NT2/D1 (cell line): ENCODE results near the gene FBXW8.

ENCODE experiments used
- DNase-seq: peaks from one replicate; pipeline ENCODE4 v3.0.0-alpha.2; 2011; ENCODE audit warnings: low read depth, low spot score
- H3K27me3 ChIP-seq: 2 replicates; pipeline ENCODE4 v1.6.0; 2011; ENCODE audit warnings: mild to moderate bottlenecking; ENCODE audit not compliant: insufficient read length, insufficient read depth
- H3K36me3 ChIP-seq: 2 replicates; pipeline ENCODE4 v1.6.1; 2011; ENCODE audit warnings: mild to moderate bottlenecking, low read length, mixed read lengths; ENCODE audit not compliant: insufficient read depth, insufficient read length
- H3K4me1 ChIP-seq: 2 replicates; pipeline ENCODE4 v1.5.1; 2011; ENCODE audit not compliant: insufficient read depth, insufficient read length
- H3K4me3 ChIP-seq: 2 replicates; pipeline ENCODE4 v1.5.1; 2011; ENCODE audit warnings: low read depth; ENCODE audit not compliant: insufficient read length
- H3K9ac ChIP-seq: 2 replicates; pipeline ENCODE4 v1.6.0; 2011; ENCODE audit warnings: low read depth; ENCODE audit not compliant: insufficient read length
- H3K9me3 ChIP-seq: 2 replicates; pipeline ENCODE4 v1.5.1; 2011; ENCODE audit warnings: mild to moderate bottlenecking, low read length; ENCODE audit not compliant: insufficient read depth
- SUZ12 ChIP-seq: IDR thresholded peaks from 2 replicates; pipeline ENCODE4 v1.6.1; 2011; ENCODE audit not compliant: insufficient read length, insufficient read depth; ENCODE audit errors: extremely low read depth
- YY1 ChIP-seq: IDR thresholded peaks from 2 replicates; pipeline ENCODE4 v1.6.1; 2011; ENCODE audit not compliant: insufficient read length, insufficient read depth
- ZNF274 ChIP-seq: IDR thresholded peaks from 2 replicates; pipeline ENCODE4 v1.6.1; 2011; ENCODE audit warnings: mild to moderate bottlenecking, low read depth, low read length

FBXW8 gene

DNA sequence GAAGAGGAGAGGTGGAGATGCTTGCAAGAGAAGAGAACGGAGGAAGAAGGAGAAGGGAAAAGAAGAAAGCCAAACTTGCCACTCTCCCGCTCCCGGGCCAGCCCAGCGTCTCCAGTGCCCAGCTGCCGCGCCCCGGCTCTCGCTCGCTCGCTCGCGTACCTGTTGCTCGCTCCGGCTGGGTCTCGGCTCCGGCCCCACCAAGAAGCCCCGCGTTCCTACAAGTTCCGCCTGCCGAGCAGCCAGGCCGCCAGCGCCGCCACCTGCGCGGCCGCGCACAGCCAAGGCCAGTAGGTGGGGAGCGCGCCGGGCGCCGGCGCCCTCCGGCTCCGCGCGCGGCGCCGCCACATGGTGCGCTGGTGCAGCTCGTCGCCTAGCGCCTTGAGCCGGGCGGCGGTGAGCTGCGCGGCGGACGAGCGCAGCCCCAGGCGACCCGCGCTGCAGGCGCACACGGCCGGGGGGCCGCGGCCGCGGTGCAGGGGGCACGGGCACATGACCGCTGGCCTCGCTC, 29.9 kb upstream of the FBXW8 start:
- H3K27me3 ChIP-seq: peaks cover 86% of the 10 kb centered on the region
- TF ChIP-seq SUZ12 (no peak), YY1 (no peak), ZNF274 (no peak)
- no peak for DNase-seq

DNA sequence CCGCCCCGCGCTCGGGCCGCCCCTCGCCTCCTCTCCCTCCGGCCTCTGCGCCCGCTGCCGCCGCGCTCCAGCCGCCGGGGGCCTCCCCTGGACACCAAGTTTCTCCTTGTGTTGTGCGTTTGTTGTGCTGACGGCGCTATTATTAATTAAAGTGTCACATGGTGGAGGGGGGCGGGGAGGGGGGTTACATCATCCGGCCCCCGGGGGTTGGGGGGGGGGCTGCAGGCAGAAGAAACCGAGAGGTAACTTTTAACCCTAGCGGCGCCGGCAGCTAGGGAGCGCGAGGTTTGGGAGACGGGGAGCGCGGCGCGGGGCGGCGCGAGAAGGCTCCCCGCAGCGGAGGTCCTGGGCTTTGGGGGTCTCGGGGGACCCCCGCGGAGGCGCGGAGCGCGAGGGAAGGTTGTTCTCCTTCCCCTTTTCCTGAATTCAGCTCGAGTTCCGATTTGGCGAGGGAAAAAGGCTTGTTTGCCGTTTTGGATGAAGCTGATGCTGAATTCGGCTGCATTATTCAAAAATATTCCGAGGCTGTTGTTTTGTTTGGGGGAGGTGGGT, 29.3 kb upstream of the FBXW8 start, which contains the start of gene HRK:
Gene HRK (minus strand): TSS at position 117 of the 552 bp plus-strand sequence. CDS start 134 bp downstream, outside the sequence.
- peak within 1 kb of the TSS; percentile 55 for H3K4me3 ChIP-seq
- no peaks in the 10 kb centered on the region for H3K9me3 ChIP-seq
- no peaks in the 10 kb centered on the region for H3K36me3 ChIP-seq
- TF ChIP-seq ZNF274 (no peak), YY1 (no peak), SUZ12 (no peak)
- peak within 1 kb of the TSS; percentile 80 for H3K9ac ChIP-seq
- no peak for DNase-seq
- H3K27me3 ChIP-seq: peaks cover 81% of the 10 kb centered on the region
- peaks cover 3% of the 10 kb centered on the region for H3K4me1 ChIP-seq

More for the DNA sequence above, 29.9 kb upstream of the FBXW8 start:
- Histone ChIP-seq H3K9ac (peak overlapping the region; percentile 80), H3K4me1 (peaks cover 3% of the 10 kb centered on the region), H3K4me3 (peak overlapping the region; percentile 55), H3K36me3 (no peaks in the 10 kb centered on the region), H3K9me3 (no peaks in the 10 kb centered on the region)

DNA sequence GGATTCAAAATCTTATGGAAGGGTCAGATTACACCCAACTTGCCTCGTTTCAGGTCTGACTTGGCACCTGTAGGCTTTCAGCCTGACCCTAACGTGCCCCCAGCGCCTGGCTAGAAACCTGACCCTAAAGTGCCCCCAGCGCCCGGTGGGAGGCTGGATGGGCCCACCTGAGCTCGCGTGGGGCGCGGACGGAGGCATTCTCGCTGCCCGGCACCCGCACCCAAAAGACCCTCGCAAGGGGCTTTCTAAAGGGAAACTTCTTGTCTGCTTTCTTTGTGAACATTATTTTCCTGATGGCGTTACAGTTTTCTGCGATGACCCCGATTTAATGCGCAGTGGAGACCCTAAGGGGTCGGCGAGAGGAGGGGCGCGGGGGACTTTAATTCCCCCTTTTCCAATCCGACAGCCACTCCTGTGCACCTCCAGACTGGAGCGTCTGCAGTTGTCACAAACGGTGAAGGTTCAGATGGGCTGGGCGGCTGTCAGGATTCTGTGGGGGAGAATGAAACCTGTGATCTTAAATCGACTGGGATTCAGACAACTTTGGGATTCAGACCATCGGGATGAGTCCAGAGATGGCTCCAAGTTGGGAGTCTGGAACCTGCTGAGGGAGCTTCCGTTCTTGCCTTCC, 28.8 kb upstream of the FBXW8 start:
- DNase-seq: no peak
- Histone ChIP-seq H3K36me3 (no peaks in the 10 kb centered on the region), H3K4me1 (peaks cover 3% of the 10 kb centered on the region), H3K9ac (peak overlapping the region; percentile 6), H3K4me3 (peak overlapping the region; percentile 34), H3K9me3 (no peaks in the 10 kb centered on the region), H3K27me3 (peaks cover 77% of the 10 kb centered on the region)
- TF ChIP-seq YY1: no peak
- no peak for TF ChIP-seq SUZ12
- no peak for TF ChIP-seq ZNF274

DNA sequence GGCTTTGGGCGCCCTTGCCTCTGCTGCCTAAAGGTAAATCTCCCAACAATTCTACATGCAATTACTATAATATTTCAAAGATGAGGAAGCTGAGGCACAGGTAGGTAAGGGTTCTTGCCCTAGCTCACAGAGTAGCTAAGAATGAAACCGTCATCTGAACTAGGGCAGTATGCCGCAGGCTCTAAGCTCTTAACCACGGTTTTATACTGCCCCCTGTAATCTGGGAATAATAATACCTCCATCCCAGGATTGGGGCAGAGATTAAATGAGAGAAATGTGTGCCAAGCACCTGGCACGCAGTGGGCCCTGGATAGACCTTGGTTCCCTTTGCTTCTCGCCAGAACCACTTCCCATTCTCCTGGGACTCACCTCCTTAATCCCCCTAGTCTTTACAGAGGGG, 28.0 kb upstream of the FBXW8 start:
- Histone ChIP-seq H3K27me3 (peaks cover 69% of the 10 kb centered on the region), H3K4me1 (peaks cover 3% of the 10 kb centered on the region)

DNA sequence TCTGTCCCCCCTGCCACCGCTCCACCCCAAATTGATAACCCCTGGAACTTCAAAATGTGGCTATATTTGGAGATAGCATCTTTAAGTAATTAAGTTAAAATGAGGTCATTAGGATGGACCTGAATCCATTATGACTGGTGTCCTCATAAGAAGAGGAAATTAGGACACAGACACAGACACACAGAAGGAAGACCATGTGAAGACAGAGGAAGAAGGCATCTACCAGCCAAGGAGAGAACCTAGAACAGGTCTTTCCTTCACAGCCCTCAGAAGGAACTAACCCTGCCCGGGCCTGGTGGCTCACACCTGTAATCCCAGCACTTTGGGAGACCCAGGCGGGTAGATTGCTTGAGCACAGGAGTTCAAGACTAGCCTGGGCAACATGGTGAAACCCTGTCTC, 25.9 kb upstream of the FBXW8 start:
- DNase-seq: no peak
- H3K9me3 ChIP-seq: no peaks in the 10 kb centered on the region
- TF ChIP-seq YY1: no peak
- no peak for TF ChIP-seq SUZ12

More for the DNA sequence above, 28.0 kb upstream of the FBXW8 start:
- Histone ChIP-seq H3K36me3 (no peaks in the 10 kb centered on the region), H3K9me3 (no peaks in the 10 kb centered on the region), H3K4me3 (no peak overlapping the region), H3K9ac (no peak overlapping the region)
- TF ChIP-seq YY1: no peak
- no peak for TF ChIP-seq ZNF274
- TF ChIP-seq SUZ12: no peak
- DNase-seq: no peak

DNA sequence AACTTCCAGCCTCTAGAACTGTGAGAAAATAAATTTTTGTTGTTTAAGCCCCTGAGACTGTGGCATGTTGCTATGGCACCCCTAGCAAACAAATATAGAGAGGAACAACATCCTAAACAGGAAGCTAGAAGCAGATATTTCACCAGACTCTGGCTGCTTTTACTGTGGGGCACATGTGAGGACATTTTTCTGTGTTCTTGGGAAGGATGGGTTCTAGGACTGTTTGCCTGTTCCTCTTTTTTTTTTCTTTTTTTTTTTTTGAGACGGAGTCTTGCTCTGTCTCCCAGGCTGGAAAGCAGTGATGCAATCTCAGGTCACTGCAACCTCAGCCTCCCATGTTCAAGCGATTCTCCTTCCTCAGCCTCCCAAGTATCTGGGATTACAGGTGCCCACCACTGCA, 25.3 kb upstream of the FBXW8 start:
- no peaks in the 10 kb centered on the region for H3K4me1 ChIP-seq
- H3K9ac ChIP-seq: no peak overlapping the region
- TF ChIP-seq YY1 (no peak), SUZ12 (no peak), ZNF274 (no peak)
- H3K36me3 ChIP-seq: no peaks in the 10 kb centered on the region
- no peaks in the 10 kb centered on the region for H3K9me3 ChIP-seq
- no peak overlapping the region for H3K4me3 ChIP-seq
- no peak for DNase-seq
- H3K27me3 ChIP-seq: peaks cover 42% of the 10 kb centered on the region

More for the DNA sequence above, 25.9 kb upstream of the FBXW8 start:
- Histone ChIP-seq H3K4me3 (no peak overlapping the region), H3K9ac (no peak overlapping the region), H3K36me3 (no peaks in the 10 kb centered on the region), H3K4me1 (peaks cover under 1% of the 10 kb centered on the region), H3K27me3 (peaks cover 48% of the 10 kb centered on the region)

DNA sequence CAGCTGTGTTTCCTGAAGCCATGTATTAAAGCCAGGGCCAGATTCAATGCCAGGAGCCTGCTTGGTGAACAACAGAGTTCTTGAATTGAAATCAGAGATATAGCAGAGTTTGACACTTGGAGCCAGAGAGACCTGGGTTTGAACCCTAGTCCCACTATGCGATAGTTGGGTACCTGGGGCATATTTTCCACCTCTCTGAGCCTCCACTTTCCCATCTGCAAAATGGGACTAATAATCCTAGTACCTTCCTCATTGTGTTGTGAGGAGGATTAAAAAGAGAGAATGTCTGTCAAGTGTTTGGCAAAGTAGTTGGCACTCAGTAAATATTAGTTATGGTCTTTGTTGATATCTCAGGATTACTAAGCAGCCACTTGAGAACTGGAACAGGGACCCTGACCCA, 23.5 kb upstream of the FBXW8 start:
- H3K36me3 ChIP-seq: no peaks in the 10 kb centered on the region
- DNase-seq: no peak

DNA sequence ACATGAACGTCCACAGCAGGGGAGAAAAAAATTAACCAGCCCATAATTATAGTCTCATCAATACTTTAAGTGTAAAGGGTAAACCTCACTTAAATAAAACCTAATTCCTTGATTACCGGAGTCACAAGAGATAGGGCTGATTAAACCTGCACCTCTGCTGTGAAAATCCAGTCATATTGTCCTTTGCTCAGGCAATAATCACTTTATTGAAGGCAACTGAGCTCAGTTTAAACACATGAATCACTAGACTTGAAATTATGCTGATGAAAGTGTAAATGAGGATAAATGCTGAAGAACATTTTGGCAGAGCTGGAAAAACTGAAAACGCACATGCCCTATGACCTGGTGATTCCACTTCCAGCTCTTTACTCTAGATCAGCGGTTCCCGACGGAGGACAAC, 22.9 kb upstream of the FBXW8 start:
- TF ChIP-seq SUZ12 (no peak), YY1 (no peak), ZNF274 (no peak)
- Histone ChIP-seq H3K4me3 (no peak overlapping the region), H3K27me3 (peaks cover 21% of the 10 kb centered on the region), H3K9me3 (no peaks in the 10 kb centered on the region), H3K9ac (no peak overlapping the region), H3K4me1 (no peaks in the 10 kb centered on the region), H3K36me3 (no peaks in the 10 kb centered on the region)
- DNase-seq: no peak

More for the DNA sequence above, 23.5 kb upstream of the FBXW8 start:
- Histone ChIP-seq H3K9me3 (no peaks in the 10 kb centered on the region), H3K4me3 (no peak overlapping the region), H3K27me3 (peaks cover 28% of the 10 kb centered on the region), H3K9ac (no peak overlapping the region), H3K4me1 (no peaks in the 10 kb centered on the region)
- no peak for TF ChIP-seq ZNF274
- TF ChIP-seq YY1: no peak
- no peak for TF ChIP-seq SUZ12
